Liver (tissue), 3 donors: ENCODE results near the gene BCKDK.

Experiments used
- CTCF ChIP-seq: fragments of 150-350 bp; IDR thresholded peaks from 2 replicates; pipeline ENCODE4 v1.5.1; 2017; ENCODE audit warnings: improper control_type of control experiment, low read depth, low read length; ENCODE audit not compliant: missing input control
- EGR1 ChIP-seq, 2 donors: IDR thresholded peaks; 2 replicates each; pipeline ENCODE4 v1.6.1; 2016 to 2018; ENCODE audit warnings: antibody characterized with exemption in 2 of 2, low read depth in 2 of 2
- ZBTB33 ChIP-seq: IDR thresholded peaks from 2 replicates; pipeline ENCODE4 v1.6.1; 2016; ENCODE audit warnings: antibody characterized with exemption
- donor health status: healthy.
- donor health status: healthy.

- TF ChIP-seq ZBTB33 (no peak), CTCF (no peak), EGR1 (IDR thresholded peaks at IDR 0.05; ENCODE audit: low read depth in 2 of 2) (no peak)
These were observed 28.1 kb upstream of the BCKDK start for GRCh38 chr16:31080035-31080629.
